PC-3 (cell line): ENCODE measurements around the gene PATL1. TPM values are rescaled to one million over a fixed set of nuclear protein-coding genes. Genes with fewer than 3 reads are reported as not detected.
A peak's percentile ranks its signal among the peaks of the same experiment; 100 is the strongest.

ENCODE experiments used
- ATAC-seq: fragments of 200-7000 bp; cut with Tn5 transposase; 2 replicates; pipeline ENCODE4 v1.9.1; 2020; ENCODE audit warnings: mild to moderate bottlenecking, moderate library complexity
- BruUV-seq: library from RNA; stranded (reverse); fragments of 400-500 nt; replicated peaks from 2 replicates; lab custom pipeline; 2021; lab: Mats Ljungman, UMichigan
- CTCF ChIA-PET: fragments of 300-600 bp; sonication (Branson Sonifier 250); formaldehyde crosslinking; loops from one replicate; lab custom pipeline; 2022; ENCODE audit warnings: antibody characterized with exemption; lab: Charles Lee
- POLR2A ChIA-PET: fragments of 300-600 bp; sonication (Branson Sonifier 250); formaldehyde crosslinking; loops from one replicate; lab custom pipeline; 2022; ENCODE audit warnings: antibody characterized with exemption; ENCODE audit not compliant: unreplicated experiment; lab: Charles Lee
- DNase-seq: peaks from one replicate; pipeline ENCODE4 v3.0.0-alpha.2; 2015
- H2AFZ ChIP-seq: fragments of 300-600 bp; sonication (generic); 2 replicates; pipeline ENCODE4 v1.6.0; 2016; ENCODE audit warnings: antibody characterized with exemption, low read length
- H3F3A ChIP-seq: fragments of 300-600 bp; sonication (generic); one replicate; pipeline ENCODE4 v1.6.0; 2017; ENCODE audit warnings: antibody characterized with exemption, low read length, control low read depth, mild to moderate bottlenecking; ENCODE audit not compliant: unreplicated experiment
- H3K27ac ChIP-seq: fragments of 300-600 bp; sonication (generic); 2 replicates; pipeline ENCODE4 v1.5.1; 2016; ENCODE audit warnings: mild to moderate bottlenecking, low read length
- H3K27me3 ChIP-seq: fragments of 300-600 bp; sonication (generic); 2 replicates; pipeline ENCODE4 v1.6.1; 2016; ENCODE audit warnings: low read length, mixed read lengths
- H3K36me3 ChIP-seq: fragments of 300-600 bp; sonication (generic); 2 replicates; pipeline ENCODE4 v1.6.1; 2016; ENCODE audit warnings: low read depth, mixed run types, low read length, mixed read lengths
- H3K4me1 ChIP-seq: fragments of 300-600 bp; sonication (generic); 2 replicates; pipeline ENCODE4 v1.5.1; 2016; ENCODE audit warnings: low read length; ENCODE audit not compliant: insufficient read depth
- H3K4me2 ChIP-seq: fragments of 300-600 bp; sonication (generic); 2 replicates; pipeline ENCODE4 v1.6.0; 2016; ENCODE audit warnings: low read length
- H3K4me3 ChIP-seq: fragments of 300-600 bp; sonication (generic); 2 replicates; pipeline ENCODE4 v1.5.1; 2016; ENCODE audit warnings: mild to moderate bottlenecking, low read length, mixed read lengths
- H3K79me2 ChIP-seq: fragments of 300-600 bp; sonication (generic); 2 replicates; pipeline ENCODE4 v1.6.1; 2017; ENCODE audit warnings: low read length, mixed read lengths
- H3K9ac ChIP-seq: fragments of 300-600 bp; sonication (generic); 2 replicates; pipeline ENCODE4 v1.6.0; 2016; ENCODE audit warnings: mild to moderate bottlenecking, low read length
- H3K9me2 ChIP-seq: fragments of 300-600 bp; sonication (generic); replicated peaks from 2 replicates; pipeline ENCODE4 v1.6.1; 2016; ENCODE audit warnings: mixed run types, low read length, mixed read lengths
- H3K9me3 ChIP-seq: fragments of 300-600 bp; sonication (generic); 2 replicates; pipeline ENCODE4 v1.6.1; 2016; ENCODE audit warnings: low read length, mixed read lengths
- H4K20me1 ChIP-seq: fragments of 300-600 bp; sonication (generic); 2 replicates; pipeline ENCODE4 v1.6.1; 2016; ENCODE audit warnings: low read length, mixed read lengths
- CTCF ChIP-seq: fragments of 300-600 bp; sonication (generic); conservative IDR thresholded peaks from 2 replicates; pipeline ENCODE4 v1.5.1; 2017; ENCODE audit warnings: antibody characterized with exemption, low read depth, mild to moderate bottlenecking, low read length
- EZH2 ChIP-seq: fragments of 300-600 bp; sonication (generic); IDR thresholded peaks from one replicate; pipeline ENCODE4 v1.6.1; 2017; ENCODE audit warnings: antibody characterized with exemption, mild to moderate bottlenecking, low read length; ENCODE audit not compliant: unreplicated experiment
- EZH2phosphoT487 ChIP-seq: fragments of 300-600 bp; sonication (generic); IDR thresholded peaks from 2 replicates; pipeline ENCODE4 v1.6.1; 2018; ENCODE audit warnings: mild to moderate bottlenecking, antibody characterized with exemption, low read length, borderline replicate concordance
- intact Hi-C: fragments of 100-400 bp; cut with micrococcal nuclease; formaldehyde crosslinking; loops from 2 replicates; pipeline ENCODE4 v1.9.0; 2023
- total RNA-seq: library from RNA; depleted of rRNA; stranded (reverse); fragments of >200 nt; gene quantifications from 2 replicates; pipeline ENCODE4 v1.2.3, GENCODE V29; 2014

The PATL1 gene
- total RNA-seq, 1 experiment from 2014 or later, result 18.1 TPM

GRCh38 chr11:59659981-59660380 lies 8.9 kb downstream of the PATL1 start:
- no peak overlapping the region for H2AFZ ChIP-seq
- H3K27ac ChIP-seq, result no peak overlapping the region
- no peaks in the 10 kb centered on the region for H3K4me1 ChIP-seq
- DNase-seq (no peak), ATAC-seq (no peak)
- no peaks in the 10 kb centered on the region for H3F3A ChIP-seq
- H3K36me3 ChIP-seq, result peaks cover 78% of the 10 kb centered on the region
- no peaks in the 10 kb centered on the region for H3K9me2 ChIP-seq
- POLR2A ChIA-PET, result no interaction called here
- peaks cover 14% of the 10 kb centered on the region; the same call in 1 of the 2 replicates for H3K79me2 ChIP-seq
- no peak overlapping the region for H3K9ac ChIP-seq
- intact Hi-C loops, result loop anchor here (10.0 kb wide), 1 partner anchor 145 kb away; no protein-coding TSS in a partner anchor
- no peaks in the 10 kb centered on the region for H3K9me3 ChIP-seq
- no peak overlapping the region for H3K4me3 ChIP-seq
- BruUV-seq, result no TSS peak
- H3K27me3 ChIP-seq, result no peaks in the 10 kb centered on the region
- CTCF ChIA-PET, result no interaction called here
- TF ChIP-seq CTCF (no peak), EZH2phosphoT487 (no peak), EZH2 (no peak)
- H3K4me2 ChIP-seq, result no peak overlapping the region
- no peaks in the 10 kb centered on the region for H4K20me1 ChIP-seq

- Histone ChIP-seq H3K79me2 (peaks cover 7% of the 10 kb centered on the region; the same call in 1 of the 2 replicates), H3K27ac (no peak overlapping the region), H3K4me2 (no peak overlapping the region), H3K9ac (no peak overlapping the region), H3K4me3 (no peak overlapping the region), H3K36me3 (peaks cover 78% of the 10 kb centered on the region), H3K4me1 (no peaks in the 10 kb centered on the region), H4K20me1 (no peaks in the 10 kb centered on the region), H3K27me3 (no peaks in the 10 kb centered on the region), H3K9me2 (no peaks in the 10 kb centered on the region), H3K9me3 (no peaks in the 10 kb centered on the region), H2AFZ (no peak overlapping the region), H3F3A (no peaks in the 10 kb centered on the region)
- intact Hi-C loops, result no loop called here
- POLR2A ChIA-PET, result no interaction called here
- no TSS peak for BruUV-seq
- TF ChIP-seq EZH2phosphoT487 (no peak), CTCF (no peak), EZH2 (no peak)
- no peak for ATAC-seq
- CTCF ChIA-PET, result no interaction called here
- no peak for DNase-seq
These were observed 10.8 kb downstream of the PATL1 start for GRCh38 chr11:59658036-59658435.

GRCh38 chr11:59654893-59655292 lies 13.9 kb downstream of the PATL1 start:
- no peak overlapping the region for H3K4me2 ChIP-seq
- H3K36me3 ChIP-seq, result peaks cover 90% of the 10 kb centered on the region
- H3K27ac ChIP-seq, result 0 out of 2 replicates have a peak overlapping the region, but pooled peaks have one; percentile 3
- no peak overlapping the region for H3K9ac ChIP-seq
- no peak for DNase-seq
- no peaks in the 10 kb centered on the region for H3K9me2 ChIP-seq
- no peaks in the 10 kb centered on the region for H4K20me1 ChIP-seq
- H3K79me2 ChIP-seq, result no peaks in the 10 kb centered on the region
- no peak overlapping the region for H3K4me3 ChIP-seq
- no peaks in the 10 kb centered on the region for H3K9me3 ChIP-seq
- H3K4me1 ChIP-seq, result no peaks in the 10 kb centered on the region
- no TSS peak for BruUV-seq
- H3F3A ChIP-seq, result no peaks in the 10 kb centered on the region
- POLR2A ChIA-PET, result no interaction called here
- intact Hi-C loops, result no loop called here
- CTCF ChIA-PET, result no interaction called here
- TF ChIP-seq CTCF, result no peak
- no peak for TF ChIP-seq EZH2
- no peak for TF ChIP-seq EZH2phosphoT487
- no peaks in the 10 kb centered on the region for H3K27me3 ChIP-seq
- ATAC-seq, result no peak
- no peak overlapping the region for H2AFZ ChIP-seq
